ENCODE measurements around the gene ZNF654. TPM values are rescaled to one million over a fixed set of nuclear protein-coding genes. Genes with fewer than 3 reads are reported as not detected.

The ZNF654 gene
- total RNA-seq, 1 donor from 2014 or later = 16.5 TPM

DNA sequence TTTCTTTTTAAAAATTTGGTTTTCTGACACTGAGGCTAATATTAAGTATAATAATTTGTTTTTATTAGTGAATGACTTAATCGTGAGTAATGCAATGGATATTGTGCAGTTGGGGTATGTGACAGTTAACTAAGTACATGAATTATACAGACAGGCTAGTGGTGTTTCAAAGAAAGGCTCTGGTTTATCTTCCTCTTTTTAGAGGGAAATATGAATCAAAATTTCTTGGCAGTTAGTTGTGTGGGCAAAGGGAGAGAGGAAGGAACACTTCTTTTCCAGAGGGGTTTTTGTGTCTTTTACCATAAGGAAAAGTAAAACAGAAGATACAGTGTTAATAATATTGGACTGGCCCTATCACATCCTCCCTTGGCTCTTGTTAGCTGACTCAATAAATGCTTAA is 2.7 kb downstream of the ZNF654 start:
- no peak for TF ChIP-seq CTCF (IDR thresholded peaks at IDR 0.05; ENCODE audit: unreplicated experiment)
- Mint-ChIP-seq H3K4me1 (peaks cover 32% of the 10 kb centered on the region), H3K27ac (peak overlapping the region; percentile 35), H3K4me3 (no peak overlapping the region), H3K36me3 (no peaks in the 10 kb centered on the region), H3K27me3 (ENCODE audit: low read depth) (no peaks in the 10 kb centered on the region), H3K9me3 (no peaks in the 10 kb centered on the region)
- DNase-seq (ENCODE audit: low spot score in 2 of 2, unreplicated experiment in 2 of 2) = no peak

DNA sequence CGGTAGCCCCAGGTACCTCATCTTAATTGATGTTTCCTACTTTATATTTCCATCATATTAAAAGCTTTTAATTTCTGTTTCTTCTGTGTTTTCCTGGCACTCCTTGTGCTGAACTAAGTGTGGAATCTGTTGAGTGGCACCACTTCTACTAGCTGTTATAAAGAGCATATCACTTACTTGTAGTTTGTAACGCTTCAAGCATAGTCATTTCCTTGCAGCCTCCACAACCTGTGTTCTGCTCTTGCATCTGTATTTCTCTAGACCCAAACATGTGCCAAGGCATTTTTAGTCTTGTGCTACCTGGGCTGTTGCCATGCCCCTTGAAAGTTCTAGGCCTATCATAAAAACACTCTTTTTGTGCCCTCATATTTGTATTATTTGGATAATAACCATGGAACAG is 16.0 kb downstream of the ZNF654 start:
- Mint-ChIP-seq H3K9me3 (peaks cover 13% of the 10 kb centered on the region), H3K36me3 (peaks cover 11% of the 10 kb centered on the region), H3K4me3 (no peak overlapping the region), H3K4me1 (peaks cover 8% of the 10 kb centered on the region), H3K27ac (no peak overlapping the region), H3K27me3 (ENCODE audit: low read depth) (no peaks in the 10 kb centered on the region)
- DNase-seq (ENCODE audit: low spot score in 2 of 2, unreplicated experiment in 2 of 2) = no peak
- TF ChIP-seq CTCF (IDR thresholded peaks at IDR 0.05; ENCODE audit: unreplicated experiment) = no peak

GRCh38 chr3:88075497-88075896 is 16.4 kb downstream of the ZNF654 start:
- no peak overlapping the region for H3K4me3 Mint-ChIP-seq
- H3K27me3 Mint-ChIP-seq (ENCODE audit: low read depth) = no peaks in the 10 kb centered on the region
- no peak for DNase-seq (ENCODE audit: low spot score in 2 of 2, unreplicated experiment in 2 of 2)
- peak overlapping the region; percentile 3 for H3K27ac Mint-ChIP-seq
- peaks cover 8% of the 10 kb centered on the region for H3K4me1 Mint-ChIP-seq
- H3K36me3 Mint-ChIP-seq = peaks cover 11% of the 10 kb centered on the region
- no peak for TF ChIP-seq CTCF (IDR thresholded peaks at IDR 0.05; ENCODE audit: unreplicated experiment)
- peaks cover 12% of the 10 kb centered on the region for H3K9me3 Mint-ChIP-seq

GRCh38 chr3:88076712-88077111 is 17.7 kb downstream of the ZNF654 start:
- no peak for DNase-seq (ENCODE audit: low spot score in 2 of 2, unreplicated experiment in 2 of 2)
- peaks cover 10% of the 10 kb centered on the region for H3K36me3 Mint-ChIP-seq
- no peak for TF ChIP-seq CTCF (IDR thresholded peaks at IDR 0.05; ENCODE audit: unreplicated experiment)
- peaks cover 8% of the 10 kb centered on the region for H3K4me1 Mint-ChIP-seq
- H3K27me3 Mint-ChIP-seq (ENCODE audit: low read depth) = no peaks in the 10 kb centered on the region
- peaks cover 16% of the 10 kb centered on the region for H3K9me3 Mint-ChIP-seq
- H3K4me3 Mint-ChIP-seq = no peak overlapping the region
- H3K27ac Mint-ChIP-seq = no peak overlapping the region

- H3K9me3 Mint-ChIP-seq = peaks cover 15% of the 10 kb centered on the region
- no peak overlapping the region for H3K27ac Mint-ChIP-seq
- peaks cover 13% of the 10 kb centered on the region for H3K4me1 Mint-ChIP-seq
- no peak for DNase-seq (ENCODE audit: low spot score in 2 of 2, unreplicated experiment in 2 of 2)
- peaks cover 11% of the 10 kb centered on the region for H3K36me3 Mint-ChIP-seq
- H3K27me3 Mint-ChIP-seq (ENCODE audit: low read depth) = no peaks in the 10 kb centered on the region
- no peak for TF ChIP-seq CTCF (IDR thresholded peaks at IDR 0.05; ENCODE audit: unreplicated experiment)
- H3K4me3 Mint-ChIP-seq = no peak overlapping the region
These were observed 19.9 kb downstream of the ZNF654 start for GRCh38 chr3:88078932-88079331.

DNA sequence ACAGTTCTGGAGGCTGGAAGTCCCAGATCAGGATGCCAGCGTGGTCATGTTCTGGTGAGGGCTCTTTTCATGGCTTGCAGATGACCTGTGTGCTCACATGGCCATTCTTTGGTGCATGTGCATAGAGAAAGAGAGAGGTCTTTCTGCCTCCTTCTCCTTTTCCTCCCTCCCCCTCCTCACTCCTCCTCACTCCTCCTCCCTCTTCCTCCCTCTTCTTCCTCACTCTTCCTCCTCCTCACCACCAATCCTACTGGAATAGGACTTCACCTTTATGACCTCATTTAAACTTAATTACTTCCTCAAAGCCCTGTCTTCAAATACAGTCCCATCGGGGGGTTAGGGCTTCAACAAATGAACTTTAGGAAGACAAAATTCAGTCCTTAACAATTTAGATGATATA is 23.8 kb downstream of the ZNF654 start:
- H3K36me3 Mint-ChIP-seq = peaks cover 13% of the 10 kb centered on the region
- DNase-seq (ENCODE audit: low spot score in 2 of 2, unreplicated experiment in 2 of 2) = no peak
- no peaks in the 10 kb centered on the region for H3K27me3 Mint-ChIP-seq (ENCODE audit: low read depth)
- peaks cover 19% of the 10 kb centered on the region for H3K4me1 Mint-ChIP-seq
- peaks cover 15% of the 10 kb centered on the region for H3K9me3 Mint-ChIP-seq
- H3K4me3 Mint-ChIP-seq = no peak overlapping the region
- H3K27ac Mint-ChIP-seq = no peak overlapping the region
- TF ChIP-seq CTCF (IDR thresholded peaks at IDR 0.05; ENCODE audit: unreplicated experiment) = no peak
